Uterus (tissue), 2 donors: ENCODE data around the gene RBM12.

Source experiments
- CTCF ChIP-seq, 4 experiments: fragments of 200-600 bp in 2 of 4; fragments of 450-650 bp in 2 of 4; sonication (generic) in 2 of 4; IDR thresholded peaks; one replicate each; pipeline ENCODE4 v1.5.1; 2016 to 2019; ENCODE audit warnings: antibody characterized with exemption in 4 of 4, mild to moderate bottlenecking in 2 of 4, moderate library complexity in 1 of 4
- POLR2A ChIP-seq, 2 donors: fragments of 450-650 bp; IDR thresholded peaks; one replicate each; pipeline ENCODE4 v1.6.1; 2016; ENCODE audit warnings: antibody characterized with exemption in 2 of 2, mild to moderate bottlenecking in 1 of 2, moderate library complexity in 1 of 2

DNA sequence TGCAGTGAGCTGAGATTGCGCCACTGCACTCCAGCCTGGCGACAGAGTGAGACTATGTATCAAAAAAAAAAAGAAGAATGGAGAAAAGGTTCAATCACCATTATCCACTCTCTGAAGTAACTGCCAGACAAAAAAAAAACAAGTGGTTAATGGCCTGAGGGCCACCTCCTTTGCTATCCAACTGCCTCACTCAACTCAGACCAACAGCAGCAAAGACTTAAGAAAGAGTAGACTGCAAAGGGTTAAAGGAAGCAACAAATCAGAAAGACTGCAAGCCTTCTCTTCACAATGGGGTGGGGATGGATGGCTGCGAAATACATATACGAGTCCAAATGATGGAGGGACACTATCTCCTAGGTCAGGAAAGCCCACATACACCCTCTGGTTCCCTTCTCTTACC is 31.3 kb upstream of the RBM12 start:
- no peak for TF ChIP-seq POLR2A (IDR thresholded peaks at IDR 0.05)
- TF ChIP-seq CTCF (IDR thresholded peaks at IDR 0.05) = no peak
